T-helper 22 cell (primary cell): ENCODE measurements around the gene TLX2.
A peak's percentile ranks its signal among the peaks of the same experiment; 100 is the strongest.

Experiments
- DNase-seq: peaks from one replicate; pipeline ENCODE4 v3.0.0-alpha.2; 2020; ENCODE audit warnings: low read depth

The TLX2 gene

DNA sequence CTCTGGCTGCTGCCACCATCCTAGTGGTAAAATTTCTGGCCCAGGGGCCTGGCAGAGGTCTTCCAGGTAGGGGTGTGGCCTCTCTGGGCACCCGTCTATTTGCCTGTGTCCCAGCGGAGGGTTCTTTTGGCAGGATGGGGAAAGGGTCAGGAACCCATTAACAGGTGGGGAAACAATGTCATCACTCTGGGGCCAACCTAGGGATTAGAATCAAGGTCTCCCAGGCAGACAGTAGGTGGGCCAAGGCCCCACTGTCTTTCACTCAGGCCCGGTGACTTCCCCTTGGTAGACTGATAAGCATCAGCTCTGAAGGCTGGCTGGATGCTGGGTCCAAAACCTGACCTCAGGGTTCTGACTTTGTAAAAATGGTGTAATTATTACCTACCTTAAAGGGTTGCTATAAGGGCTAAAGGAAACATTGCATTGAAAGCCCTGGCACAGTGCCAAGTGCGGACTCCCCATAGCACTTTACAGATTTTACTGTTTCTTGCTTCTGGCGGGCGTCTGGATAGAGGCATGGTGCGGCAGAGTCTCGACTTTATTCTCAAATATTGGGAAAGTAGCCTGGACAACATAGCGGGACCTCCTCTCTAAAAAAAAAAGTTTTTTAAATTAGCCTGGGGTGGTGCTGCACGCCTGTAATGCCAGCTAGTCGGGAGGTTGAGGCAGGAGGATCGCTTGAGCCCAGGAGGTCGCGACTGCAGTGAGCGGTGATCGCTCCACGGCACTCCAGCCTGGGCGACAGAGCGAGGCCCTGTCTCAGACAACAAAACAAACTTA is 17.1 kb upstream of the TLX2 start:
- no peak for DNase-seq

DNA sequence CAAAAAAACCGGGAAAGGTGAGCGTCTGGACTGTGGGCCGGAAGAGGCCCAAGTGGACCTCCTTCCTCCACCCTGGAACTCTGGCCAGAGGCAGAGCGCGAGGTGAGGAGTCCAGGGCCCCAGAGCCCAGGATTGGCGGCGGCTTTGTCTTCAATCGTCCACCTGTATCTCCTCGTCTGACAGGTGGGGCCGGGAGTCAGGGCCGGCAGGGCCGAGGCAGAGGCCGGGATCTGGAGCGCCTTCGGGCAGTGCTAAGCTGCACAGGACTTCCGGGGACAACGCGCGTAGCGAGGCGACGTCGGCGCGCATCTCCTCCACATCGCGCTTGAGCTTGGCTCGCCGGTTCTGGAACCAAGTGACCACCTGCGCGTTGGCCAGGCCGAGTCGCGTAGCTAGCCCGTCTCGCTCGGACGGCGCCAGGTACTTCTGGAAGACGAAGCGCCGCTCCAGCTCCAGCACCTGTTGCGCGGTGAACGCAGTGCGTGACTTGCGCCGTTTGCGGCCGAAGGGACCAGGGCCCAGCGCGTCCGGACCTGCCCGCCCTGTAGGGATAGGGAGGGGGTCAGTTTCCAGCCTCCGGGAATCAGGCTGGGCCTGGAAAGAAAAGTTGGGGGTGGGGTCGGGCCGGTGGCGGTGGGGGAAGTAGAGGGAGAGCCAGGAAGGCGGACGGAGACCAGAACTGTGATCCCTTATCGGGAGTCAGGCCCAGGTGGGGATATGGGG is 16.3 kb upstream of the TLX2 start:
- no peak for DNase-seq

- no peak for DNase-seq
Observed at GRCh38 chr2:74498500-74499266, 15.6 kb upstream of the TLX2 start.

- DNase-seq: no peak
Observed at GRCh38 chr2:74499267-74499939, 14.8 kb upstream of the TLX2 start, which contains the start of gene LBX2. TSS of gene LBX2 (minus strand) at chr2:74499603. CDS start at chr2:74499537, 66 bp downstream.

GRCh38 chr2:74499940-74500577 is 14.2 kb upstream of the TLX2 start:
- no peak for DNase-seq

- no peak for DNase-seq
Observed at GRCh38 chr2:74500578-74500946, 13.7 kb upstream of the TLX2 start.

DNA sequence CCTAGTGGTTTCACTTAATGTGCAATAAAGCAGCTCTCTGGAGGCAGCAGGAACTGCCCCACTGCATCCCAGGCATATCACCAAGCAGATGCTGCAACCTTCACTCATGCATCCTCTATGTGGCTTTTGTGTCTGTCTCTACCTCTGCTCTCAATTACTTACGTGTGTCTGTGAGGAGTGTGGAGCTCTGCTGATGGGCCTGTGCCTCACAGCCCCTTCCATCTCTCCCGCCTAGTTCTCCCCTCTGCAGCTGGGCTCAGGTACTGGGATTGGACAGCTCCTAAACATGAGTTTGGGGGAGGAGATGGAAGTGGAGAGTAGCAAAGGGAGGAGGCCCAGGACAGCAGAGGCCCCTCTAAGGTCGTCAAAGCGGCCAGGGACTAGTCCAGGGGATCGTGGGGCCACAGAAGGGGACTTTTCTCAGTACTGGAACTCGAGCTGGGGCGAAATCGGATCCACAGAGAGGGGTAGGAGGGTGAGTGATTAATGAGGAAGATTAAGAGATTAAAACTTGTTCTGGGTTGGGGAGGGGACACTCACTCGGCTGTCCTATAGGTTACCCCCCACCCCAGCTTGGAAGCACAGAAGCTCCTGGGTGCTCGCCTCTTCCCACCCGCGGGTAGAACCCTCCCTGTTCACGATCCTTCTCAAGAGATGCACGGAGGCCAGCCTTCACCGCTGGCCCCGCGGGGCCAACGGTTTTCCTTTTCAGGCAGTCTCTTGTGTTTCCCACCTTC is 12.7 kb upstream of the TLX2 start:
- DNase-seq: no peak

DNA sequence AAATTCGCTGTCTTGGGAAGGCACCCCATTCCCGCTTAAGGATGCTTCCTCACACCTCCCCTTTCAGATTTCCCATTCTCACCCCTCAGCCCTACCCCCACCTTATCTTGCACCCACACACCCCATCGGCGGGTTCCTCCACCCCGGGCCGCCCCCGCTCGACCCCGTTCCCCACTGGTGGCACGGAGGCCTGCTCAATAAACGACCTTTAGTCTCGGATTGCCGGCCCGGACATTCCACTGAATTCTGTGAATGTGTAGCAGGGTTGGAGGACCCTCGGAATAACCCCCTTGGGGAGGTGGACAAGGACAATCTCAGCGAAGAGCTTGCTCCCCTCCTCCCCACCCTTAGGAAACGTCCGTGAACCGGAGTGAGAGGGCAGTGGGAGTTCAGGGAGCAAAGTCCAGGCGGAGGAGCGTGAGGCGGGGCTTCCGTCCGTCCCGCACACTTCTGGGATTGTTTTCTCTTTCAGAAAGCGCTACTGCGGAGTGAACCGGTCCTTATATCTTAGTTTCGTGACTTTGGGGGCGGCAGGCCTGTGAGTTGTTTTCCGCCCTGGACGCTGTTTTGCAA is 12.0 kb upstream of the TLX2 start:
- DNase-seq: no peak

- DNase-seq: no peak
Observed at GRCh38 chr2:74502720-74503505, 11.3 kb upstream of the TLX2 start.

- no peak for DNase-seq
Observed at GRCh38 chr2:74503506-74504475, 10.5 kb upstream of the TLX2 start.

GRCh38 chr2:74504591-74504990 is 9.7 kb upstream of the TLX2 start:
- DNase-seq: no peak

DNA sequence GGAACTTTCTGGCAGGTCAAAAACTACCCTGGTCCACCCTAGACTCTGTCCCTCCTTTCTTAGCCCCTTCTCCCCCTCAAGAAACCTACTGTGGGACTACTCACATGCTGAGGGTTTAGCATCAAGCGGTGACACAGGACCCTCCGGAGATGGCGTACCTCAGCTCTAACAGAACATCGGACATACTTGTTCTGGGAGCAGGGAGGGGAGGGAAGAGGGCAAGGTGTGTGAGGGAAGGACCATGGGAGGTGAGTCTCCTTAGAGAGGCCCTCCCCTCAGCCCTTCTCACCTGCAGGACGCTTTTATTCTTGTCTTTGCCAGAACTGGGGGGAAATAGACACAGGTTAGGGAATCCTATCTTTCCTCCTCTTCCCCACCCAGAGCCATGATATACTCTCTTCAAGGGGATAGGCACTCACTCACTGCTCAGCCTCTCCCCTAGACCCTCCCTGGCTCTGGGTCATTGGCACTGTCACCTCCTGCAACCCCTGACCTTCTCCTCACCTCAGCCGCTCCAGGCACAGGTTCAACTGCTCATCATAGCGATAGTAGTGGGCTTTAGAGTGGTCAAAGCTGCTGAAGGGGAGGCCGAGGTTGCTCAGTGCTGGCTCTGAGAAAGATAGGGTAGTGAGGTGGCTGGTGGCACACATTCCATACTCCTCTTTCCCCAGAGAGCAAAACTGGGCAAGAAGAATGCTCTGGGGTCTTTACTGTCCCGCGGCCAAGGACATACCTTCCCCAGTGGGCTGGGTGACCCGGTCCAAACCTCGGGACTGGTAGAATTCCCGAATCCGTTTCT is 8.6 kb upstream of the TLX2 start:
- DNase-seq: no peak

- DNase-seq: peak; percentile 95
Observed at GRCh38 chr2:74507145-74507925, 6.9 kb upstream of the TLX2 start, which contains the start of gene PCGF1. TSS of gene PCGF1 (minus strand) at chr2:74507695. CDS start at chr2:74507668, 27 bp downstream.

DNA sequence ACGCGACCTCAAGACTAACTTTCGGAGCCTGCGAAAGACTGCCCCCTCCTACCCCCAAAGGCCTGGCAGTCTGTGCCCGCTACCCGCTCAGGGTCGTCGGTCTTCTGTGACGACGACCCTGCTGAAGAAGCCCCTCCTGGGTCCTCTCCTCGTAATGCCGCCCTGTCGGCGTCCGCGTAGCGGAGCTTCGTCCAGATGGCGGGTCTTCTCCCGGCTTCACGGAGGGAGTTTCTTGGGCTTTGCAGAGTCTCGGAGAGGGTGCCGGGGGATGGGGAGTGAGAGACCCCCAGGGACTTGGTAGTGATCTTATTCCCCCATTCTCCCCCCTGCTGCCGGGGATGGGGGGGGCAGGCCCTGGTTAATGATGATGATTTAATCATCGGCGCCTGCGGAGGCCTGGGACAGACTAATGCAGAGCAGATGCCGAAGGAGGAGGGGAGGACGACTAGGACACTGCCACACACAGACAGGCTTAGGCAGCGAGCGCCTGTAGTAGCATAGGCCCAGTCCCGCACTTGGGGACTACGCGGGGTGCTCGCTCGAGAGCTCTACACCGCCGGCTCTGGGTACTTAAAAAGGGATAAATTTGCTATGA is 6.2 kb upstream of the TLX2 start:
- DNase-seq: no peak

DNA sequence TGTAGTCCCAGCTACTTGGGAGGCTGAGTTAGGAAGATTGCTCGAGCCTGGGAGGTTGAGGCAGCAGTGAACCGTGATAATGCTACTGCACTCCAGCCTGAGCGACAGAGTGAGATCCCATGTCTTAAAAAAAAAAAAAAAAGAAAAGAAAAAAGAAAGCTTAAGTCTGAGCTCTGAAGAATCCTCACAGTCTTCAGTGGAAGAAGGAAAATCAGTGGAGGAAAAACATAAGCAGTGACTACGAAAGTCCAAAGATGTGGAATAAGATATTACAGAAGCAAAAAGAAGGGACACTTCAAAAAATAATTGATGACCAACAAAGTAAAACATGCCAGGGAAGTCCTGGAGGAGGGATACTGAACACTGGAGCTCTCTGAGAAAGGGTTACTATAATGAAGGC is 4.0 kb upstream of the TLX2 start:
- DNase-seq: no peak
